ENCODE data around the gene PTPRG. TPM values are rescaled to one million over a fixed set of nuclear protein-coding genes. Genes with fewer than 3 reads are reported as not detected.

PTPRG gene
- total RNA-seq, 2 donors from 2014 or later = 23.9 to 31.6 TPM

GRCh38 chr3:62237286-62237948, 676.0 kb downstream of the PTPRG start:
- no peak for ATAC-seq
- H3K9me3 ChIP-seq = no peaks in the 10 kb centered on the region
- intact Hi-C loops (cut with DNase I) = no loop called here
- H3K36me3 ChIP-seq (replicated peaks in 1 of 2; ENCODE audit: insufficient read depth in 1 of 2, low read depth in 2 of 2) = no peaks in the 10 kb centered on the region
- H3K4me3 ChIP-seq = no peak overlapping the region
- H3K27me3 ChIP-seq = no peaks in the 10 kb centered on the region
- DNase-seq = no peak
- H3K27ac ChIP-seq = no peak overlapping the region
- H3K4me1 ChIP-seq = no peaks in the 10 kb centered on the region
- no peak for TF ChIP-seq CTCF (IDR thresholded peaks at IDR 0.05)
- TF ChIP-seq POLR2A (IDR thresholded peaks at IDR 0.05) = no peak
- 63 to 69% methylated on average over 5 of the region's 5 CpGs for WGBS, 2 donors

DNA sequence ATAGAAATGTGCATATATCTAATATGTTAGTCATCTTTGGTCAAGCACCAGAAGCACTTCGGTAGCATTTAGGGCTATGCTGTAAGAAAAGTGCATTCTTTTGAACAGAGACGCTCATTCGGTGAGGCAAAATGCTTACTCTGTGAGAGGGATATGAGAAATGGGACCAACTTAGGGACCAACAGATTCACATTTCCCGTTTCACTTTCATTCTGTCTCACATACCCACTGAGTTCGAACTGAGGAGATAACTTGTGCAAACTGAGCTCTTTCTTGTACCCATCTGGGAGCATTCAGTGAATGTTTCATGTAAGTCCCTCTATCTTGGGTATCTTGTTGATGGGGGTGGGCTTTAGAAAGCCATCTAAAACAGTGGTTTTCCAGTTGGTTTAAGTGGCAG, 676.6 kb downstream of the PTPRG start:
- TF ChIP-seq CTCF (IDR thresholded peaks at IDR 0.05) (no peak), POLR2A (IDR thresholded peaks at IDR 0.05) (no peak)
- no peaks in the 10 kb centered on the region for H3K27me3 ChIP-seq
- no peaks in the 10 kb centered on the region for H3K9me3 ChIP-seq
- no peak overlapping the region for H3K27ac ChIP-seq
- 89 to 93% methylated on average over 5 of the region's 5 CpGs for WGBS, 2 donors
- no peaks in the 10 kb centered on the region for H3K4me1 ChIP-seq
- intact Hi-C loops (cut with DNase I) = no loop called here
- no peak overlapping the region for H3K4me3 ChIP-seq
- H3K36me3 ChIP-seq (replicated peaks in 1 of 2; ENCODE audit: insufficient read depth in 1 of 2, low read depth in 2 of 2) = no peaks in the 10 kb centered on the region
- DNase-seq = no peak
- ATAC-seq = no peak

DNA sequence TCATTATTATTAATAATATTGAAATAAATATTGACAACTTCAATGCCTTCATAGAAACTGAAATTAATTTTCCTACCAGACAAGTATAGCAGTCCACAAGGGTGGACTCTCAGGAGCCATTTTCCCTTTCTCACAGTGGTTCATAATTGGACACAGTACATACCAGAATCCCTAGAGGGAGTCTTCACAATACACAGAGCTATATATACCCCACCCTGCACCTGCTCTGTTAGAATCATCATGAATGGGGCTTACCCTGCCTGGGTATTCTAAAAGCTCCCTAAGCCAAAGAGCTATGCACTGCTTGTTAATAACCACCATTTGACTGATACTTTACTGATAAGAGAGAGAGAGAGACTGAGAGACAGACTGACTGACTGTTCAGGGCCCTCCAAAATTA, 677.1 kb downstream of the PTPRG start:
- Histone ChIP-seq H3K4me3 (no peak overlapping the region), H3K36me3 (replicated peaks in 1 of 2; ENCODE audit: insufficient read depth in 1 of 2, low read depth in 2 of 2) (no peaks in the 10 kb centered on the region), H3K4me1 (no peaks in the 10 kb centered on the region), H3K27ac (no peak overlapping the region), H3K27me3 (no peaks in the 10 kb centered on the region), H3K9me3 (no peaks in the 10 kb centered on the region)
- TF ChIP-seq POLR2A (IDR thresholded peaks at IDR 0.05) (no peak), CTCF (IDR thresholded peaks at IDR 0.05) (no peak)
- DNase-seq = no peak
- intact Hi-C loops (cut with DNase I) = no loop called here
- ATAC-seq = no peak

DNA sequence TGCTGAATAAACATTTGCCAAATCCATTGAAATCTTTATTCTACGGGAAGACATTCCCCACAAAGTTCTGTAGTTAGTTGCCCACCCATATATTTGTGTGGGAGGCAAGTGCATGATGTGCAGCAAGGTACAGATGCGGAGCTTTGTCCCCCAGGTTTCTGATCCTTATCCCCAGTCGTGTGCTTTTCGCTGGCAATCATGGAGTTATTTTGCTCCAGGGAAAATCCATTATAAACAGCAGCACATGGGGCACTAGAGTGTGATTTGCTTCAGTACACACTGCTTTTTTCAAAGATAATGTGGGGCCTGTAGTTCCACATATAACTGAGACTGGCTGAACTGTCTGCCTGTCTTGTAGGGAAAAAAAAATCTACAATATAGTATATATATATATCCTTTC, 679.9 kb downstream of the PTPRG start:
- H3K4me3 ChIP-seq = no peak overlapping the region
- no peak for TF ChIP-seq CTCF (IDR thresholded peaks at IDR 0.05)
- TF ChIP-seq POLR2A (IDR thresholded peaks at IDR 0.05) = no peak
- H3K9me3 ChIP-seq = no peaks in the 10 kb centered on the region
- ATAC-seq (no peak), DNase-seq (no peak)
- no peaks in the 10 kb centered on the region for H3K27me3 ChIP-seq
- intact Hi-C loops (cut with DNase I) = no loop called here
- H3K27ac ChIP-seq = no peak overlapping the region
- WGBS, 2 donors = 87 to 91% methylated on average over 4 of the region's 4 CpGs
- no peaks in the 10 kb centered on the region for H3K4me1 ChIP-seq
- no peaks in the 10 kb centered on the region for H3K36me3 ChIP-seq (replicated peaks in 1 of 2; ENCODE audit: insufficient read depth in 1 of 2, low read depth in 2 of 2)

GRCh38 chr3:62242831-62243509, 681.6 kb downstream of the PTPRG start:
- TF ChIP-seq POLR2A (IDR thresholded peaks at IDR 0.05) = no peak
- TF ChIP-seq CTCF (IDR thresholded peaks at IDR 0.05) = no peak
- H3K27me3 ChIP-seq = no peaks in the 10 kb centered on the region
- no peak overlapping the region for H3K4me3 ChIP-seq
- ATAC-seq (no peak), DNase-seq (no peak)
- no peaks in the 10 kb centered on the region for H3K4me1 ChIP-seq
- H3K9me3 ChIP-seq = no peaks in the 10 kb centered on the region
- 91 to 94% methylated on average over 11 to 12 of the region's 12 CpGs for WGBS, 2 donors
- no peaks in the 10 kb centered on the region for H3K36me3 ChIP-seq (replicated peaks in 1 of 2; ENCODE audit: insufficient read depth in 1 of 2, low read depth in 2 of 2)
- intact Hi-C loops (cut with DNase I) = no loop called here
- no peak overlapping the region for H3K27ac ChIP-seq

All from body of pancreas (tissue), 4 donors.